HG03064 (cell line): ENCODE results near the gene HOXD9.

ENCODE experiments used
- ATAC-seq: cut with Tn5 transposase; IDR thresholded peaks from one replicate; pipeline ENCODE4 v1.9.1; 2021; ENCODE audit warnings: low read depth; ENCODE audit not compliant: unreplicated experiment

The HOXD9 gene

DNA sequence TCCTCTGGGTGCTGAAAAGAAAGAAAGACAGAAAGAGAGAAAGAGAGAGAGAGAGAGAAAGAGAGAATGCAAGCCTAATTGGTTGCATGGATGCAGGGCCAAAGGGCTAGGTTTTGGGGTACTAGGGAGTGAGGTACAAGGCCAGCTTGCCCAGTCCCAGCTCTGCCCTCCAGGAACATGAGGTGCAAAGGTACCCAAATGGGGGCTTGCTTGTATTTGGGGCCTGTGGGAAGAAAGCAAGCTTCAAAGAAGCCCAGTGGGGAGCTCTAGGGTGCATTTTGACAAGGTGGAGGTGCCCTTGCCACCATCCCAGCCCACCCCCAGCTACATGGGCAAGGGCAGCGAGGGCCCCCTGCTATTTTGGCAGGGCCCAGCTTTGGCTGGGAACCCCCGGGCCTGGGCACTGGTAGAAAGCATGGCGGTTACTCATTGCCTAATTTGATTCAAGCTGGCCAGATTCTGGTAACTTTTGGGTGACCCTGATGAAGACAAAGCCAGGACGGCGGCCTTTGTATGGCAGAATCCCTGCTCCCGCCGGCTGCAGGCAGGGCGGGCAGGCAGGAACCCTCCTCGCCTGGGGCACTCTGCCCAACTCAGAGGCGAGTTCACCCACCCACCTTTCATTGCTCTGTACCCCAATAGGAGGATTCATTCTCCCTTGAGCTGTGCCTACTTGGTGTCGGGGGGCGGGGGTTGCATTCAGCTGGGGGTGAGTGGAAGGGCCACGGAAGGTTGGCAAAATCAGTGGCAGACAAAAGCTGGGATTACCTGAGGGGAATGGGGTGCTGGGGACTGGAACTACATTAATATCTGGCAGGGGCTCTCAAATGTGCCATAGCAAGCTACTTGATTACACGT, 28.3 kb downstream of the HOXD9 start:
- no peak for ATAC-seq

DNA sequence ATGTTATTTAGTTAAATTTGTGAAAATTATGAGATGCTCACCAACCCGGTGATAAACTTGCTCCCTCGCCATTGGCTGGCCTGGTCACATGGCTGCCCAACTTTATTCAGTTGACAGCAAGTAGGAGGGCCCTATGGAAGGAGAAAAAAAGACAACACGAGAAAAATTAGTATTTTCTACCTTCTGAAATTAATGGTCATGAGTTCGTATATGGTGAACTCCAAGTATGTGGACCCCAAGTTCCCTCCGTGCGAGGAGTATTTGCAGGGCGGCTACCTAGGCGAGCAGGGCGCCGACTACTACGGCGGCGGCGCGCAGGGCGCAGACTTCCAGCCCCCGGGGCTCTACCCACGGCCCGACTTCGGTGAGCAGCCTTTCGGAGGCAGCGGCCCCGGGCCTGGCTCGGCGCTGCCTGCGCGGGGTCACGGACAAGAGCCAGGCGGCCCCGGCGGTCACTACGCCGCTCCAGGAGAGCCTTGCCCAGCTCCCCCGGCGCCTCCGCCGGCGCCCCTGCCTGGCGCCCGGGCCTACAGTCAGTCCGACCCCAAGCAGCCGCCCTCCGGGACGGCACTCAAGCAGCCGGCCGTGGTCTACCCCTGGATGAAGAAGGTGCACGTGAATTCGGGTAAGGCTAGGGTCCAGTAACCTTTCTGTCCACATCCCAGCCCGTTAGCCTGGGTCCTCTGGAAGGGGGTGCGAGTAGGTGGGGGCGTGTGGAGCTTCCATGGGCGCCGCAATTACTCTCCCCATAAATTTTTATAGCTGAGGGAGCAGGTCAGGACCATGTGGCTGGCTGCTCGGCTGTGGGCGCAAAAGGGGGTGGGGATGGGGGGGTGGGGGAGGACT, 29.1 kb downstream of the HOXD9 start, which contains the start of gene HOXD4:
Gene HOXD4, plus strand, starts transcription at position 109 of the 846 bp plus-strand sequence. Its CDS starts 84 bp downstream, at position 193.
- ATAC-seq: no peak

DNA sequence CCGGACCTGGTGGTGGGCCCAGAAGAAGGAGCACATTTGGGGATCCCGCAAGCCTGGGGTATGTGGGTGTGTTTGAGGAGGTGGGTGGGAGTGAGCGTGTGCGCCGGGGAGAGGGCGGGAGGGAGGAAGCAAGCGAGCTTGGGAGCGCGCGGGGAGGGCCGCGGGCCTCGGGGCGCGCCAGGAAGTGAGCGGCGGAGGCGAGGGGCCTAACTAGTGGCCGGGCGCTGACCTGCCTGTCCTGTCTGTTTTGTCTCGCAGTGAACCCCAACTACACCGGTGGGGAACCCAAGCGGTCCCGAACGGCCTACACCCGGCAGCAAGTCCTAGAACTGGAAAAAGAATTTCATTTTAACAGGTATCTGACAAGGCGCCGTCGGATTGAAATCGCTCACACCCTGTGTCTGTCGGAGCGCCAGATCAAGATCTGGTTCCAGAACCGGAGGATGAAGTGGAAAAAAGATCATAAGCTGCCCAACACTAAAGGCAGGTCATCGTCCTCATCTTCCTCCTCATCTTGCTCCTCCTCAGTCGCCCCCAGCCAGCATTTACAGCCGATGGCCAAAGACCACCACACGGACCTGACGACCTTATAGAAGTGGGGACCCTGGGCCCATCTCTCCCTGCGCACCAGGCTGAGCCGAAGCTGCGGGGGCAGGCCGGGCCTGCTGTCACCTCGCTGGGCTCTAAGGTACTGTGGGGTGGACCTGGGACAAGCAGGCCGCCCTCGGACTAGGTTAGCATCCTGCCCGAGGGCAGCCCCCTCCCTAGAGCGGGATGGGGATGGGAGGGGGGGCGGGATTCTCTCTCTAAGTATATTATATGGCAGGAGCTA, 30.0 kb downstream of the HOXD9 start:
- ATAC-seq: no peak

DNA sequence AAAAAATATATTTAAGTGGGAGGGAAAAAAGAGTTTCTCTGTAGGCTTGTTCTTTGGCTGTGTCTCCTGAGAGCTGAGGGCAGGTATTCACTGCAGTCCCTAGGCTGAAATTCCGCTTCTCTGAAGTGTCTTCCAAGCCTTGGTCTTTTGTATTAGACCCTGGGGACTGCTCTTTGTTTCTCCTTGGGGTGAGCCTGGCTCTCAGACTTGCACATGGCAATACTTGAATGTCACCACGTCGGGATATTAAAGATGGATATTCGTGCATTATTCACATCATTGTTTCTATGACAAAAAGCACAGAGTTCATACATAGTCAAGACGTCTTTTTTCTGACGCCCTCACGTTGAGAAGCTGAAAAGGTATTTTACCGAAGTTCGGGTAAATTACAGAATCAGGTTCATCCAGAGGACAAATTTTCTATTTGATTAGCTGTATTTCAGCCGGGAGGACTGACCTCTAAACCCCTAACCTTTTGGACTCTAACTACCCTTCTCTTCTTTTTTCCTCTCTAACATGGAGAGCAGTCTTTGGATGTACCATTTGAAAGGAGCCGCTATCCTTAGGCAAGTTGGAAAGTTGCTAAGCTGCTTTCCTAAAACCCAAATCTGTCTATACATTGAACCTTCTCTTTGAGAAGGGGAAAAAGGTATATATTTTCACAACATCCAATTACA, 32.2 kb downstream of the HOXD9 start:
- no peak for ATAC-seq

DNA sequence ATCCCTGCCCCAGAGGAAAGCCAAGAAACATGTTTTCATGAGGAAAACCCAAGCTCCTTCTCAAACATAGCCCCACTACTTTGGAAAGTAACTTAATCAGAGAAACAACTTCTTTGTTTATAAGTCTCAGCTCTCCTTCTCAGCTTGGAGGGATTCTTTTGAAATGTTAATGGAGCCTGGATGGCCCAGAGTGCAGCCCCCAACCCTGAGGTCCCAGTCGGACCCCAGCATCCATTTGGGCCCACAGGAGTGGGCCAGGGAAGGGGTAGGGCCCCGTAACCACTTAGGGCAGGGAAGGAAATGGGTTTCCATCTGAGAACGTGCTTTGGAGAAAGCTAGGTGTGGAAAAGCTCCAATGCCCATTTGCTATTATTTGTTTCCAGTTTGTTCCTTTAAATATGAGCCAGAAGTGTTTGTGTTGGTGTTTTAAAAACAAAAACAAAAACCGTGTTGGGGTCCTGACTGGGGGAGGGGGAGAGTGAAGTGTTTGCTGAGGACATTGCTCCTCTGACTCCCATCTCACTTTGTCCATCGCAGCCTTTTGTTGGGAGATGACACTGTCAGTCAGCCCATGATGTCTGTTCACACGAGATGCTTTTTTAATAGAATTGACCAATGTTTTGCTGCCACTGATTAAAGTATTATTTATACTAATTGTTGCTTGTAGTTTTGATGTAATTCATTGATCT, 33.0 kb downstream of the HOXD9 start:
- ATAC-seq: no peak

DNA sequence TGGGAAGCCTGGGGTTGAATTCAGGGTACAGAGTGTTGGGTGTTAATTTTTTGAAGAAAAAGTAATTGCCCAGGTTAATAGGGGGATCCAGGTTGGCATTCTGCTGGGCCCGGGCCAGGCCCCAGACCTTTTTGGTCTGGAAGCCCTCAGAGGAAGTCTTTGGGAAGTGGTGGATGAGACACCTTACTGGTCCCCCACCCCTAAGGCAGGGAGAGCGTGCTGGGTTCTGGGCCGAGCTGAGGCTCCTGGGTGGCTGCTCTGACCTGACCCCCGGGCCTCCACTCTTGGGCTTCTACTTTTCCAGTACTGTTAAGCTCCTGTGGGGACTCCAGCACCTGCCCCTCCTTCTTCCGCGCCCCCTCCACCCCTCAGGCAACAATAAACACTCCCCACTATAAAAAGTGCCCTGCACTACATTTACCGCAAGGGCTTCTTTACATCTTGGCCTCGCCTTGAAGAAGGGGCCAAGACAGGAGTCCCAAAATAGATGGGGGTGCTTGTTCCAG, 33.8 kb downstream of the HOXD9 start:
- ATAC-seq: no peak

DNA sequence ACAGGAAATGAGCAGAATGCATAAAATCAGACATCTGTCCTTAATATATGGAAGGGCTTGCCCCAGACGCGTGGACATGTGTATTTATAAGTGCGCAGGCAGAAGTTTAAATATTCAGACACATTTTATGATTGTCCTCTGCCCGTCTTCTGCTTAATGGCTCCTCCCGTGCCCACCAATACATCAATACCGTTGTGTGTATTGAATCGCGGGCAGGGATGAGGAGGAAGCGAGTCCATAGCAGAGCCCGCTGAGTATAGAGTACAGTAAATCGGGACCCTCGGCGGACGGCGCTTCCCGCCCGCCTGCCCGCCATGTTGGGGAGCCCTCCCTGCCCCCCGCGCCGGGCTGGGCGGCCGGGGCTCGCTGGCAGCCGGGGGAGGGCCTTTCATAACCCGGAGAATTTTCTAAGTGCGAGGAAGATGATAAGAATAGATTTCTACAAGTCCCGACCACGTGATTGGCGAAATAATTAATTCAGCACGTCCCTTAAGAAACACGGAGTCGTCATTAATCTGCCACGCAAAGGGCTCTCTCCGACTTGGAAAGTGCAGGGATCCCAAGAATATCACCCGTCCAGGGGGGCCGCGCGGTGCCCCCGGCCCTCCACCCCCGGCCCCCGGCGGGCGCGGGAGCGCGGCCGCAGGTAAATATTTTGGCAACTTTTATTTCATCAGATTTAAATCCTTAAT, 34.4 kb downstream of the HOXD9 start, which contains the start of gene HOXD3:
Gene HOXD3, plus strand, starts transcription at position 501 of the 692 bp plus-strand sequence. CDS start 11,808 bp downstream, outside the sequence.
- no peak for ATAC-seq

DNA sequence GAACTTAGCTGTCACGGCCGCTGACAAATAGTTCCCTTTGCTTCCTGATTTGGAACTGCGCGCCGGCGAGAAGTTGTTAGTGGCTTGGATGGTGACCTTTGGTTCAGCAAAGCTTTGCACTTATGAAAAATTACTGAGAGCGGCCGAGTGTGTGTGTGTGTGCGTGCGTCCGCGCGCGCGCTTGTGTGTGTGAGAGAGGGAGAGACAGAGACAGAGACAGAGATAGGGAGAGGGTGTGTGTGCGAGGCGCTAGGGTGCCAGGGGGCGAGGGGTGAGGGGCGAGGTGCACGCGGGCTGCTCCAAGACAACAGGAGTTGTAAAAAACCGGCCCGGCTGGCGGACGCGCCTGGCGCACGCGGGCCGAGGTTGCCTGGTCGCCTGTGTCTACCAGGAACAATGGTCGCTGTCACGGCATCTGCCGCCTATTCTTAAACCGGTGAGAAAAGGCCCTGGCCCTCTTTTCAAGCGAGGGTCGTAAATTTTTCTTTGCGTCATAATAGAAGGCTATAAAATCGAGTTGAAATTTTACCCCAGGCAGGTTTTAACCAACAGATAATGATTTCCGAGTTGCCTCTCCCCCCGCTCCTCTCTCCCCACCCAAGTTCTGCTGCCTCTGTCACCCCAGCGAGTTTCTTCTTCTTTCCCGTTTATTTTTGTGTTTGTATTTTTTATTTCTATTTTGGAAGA, 35.1 kb downstream of the HOXD9 start:
- no peak for ATAC-seq

DNA sequence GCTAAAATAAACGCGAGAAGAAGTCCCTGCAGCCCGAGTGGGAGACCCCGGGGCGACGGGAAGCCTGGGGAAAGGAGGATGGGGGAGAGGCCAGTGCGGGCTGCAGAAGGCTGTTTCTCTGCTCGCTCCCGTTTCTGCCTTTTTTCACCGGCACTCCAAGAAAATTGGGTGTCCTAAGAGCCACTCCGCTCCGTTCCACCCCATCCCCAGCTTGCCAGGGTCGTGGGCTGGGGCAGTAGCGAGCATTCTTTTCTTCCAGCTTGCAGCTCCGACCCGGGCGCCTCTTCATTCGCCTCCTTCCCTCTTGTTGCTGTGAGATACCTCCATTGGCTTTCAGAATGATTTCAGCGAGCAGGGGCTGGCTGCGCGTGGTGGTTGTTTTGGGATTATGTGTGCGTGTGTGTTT, 35.7 kb downstream of the HOXD9 start:
- no peak for ATAC-seq

DNA sequence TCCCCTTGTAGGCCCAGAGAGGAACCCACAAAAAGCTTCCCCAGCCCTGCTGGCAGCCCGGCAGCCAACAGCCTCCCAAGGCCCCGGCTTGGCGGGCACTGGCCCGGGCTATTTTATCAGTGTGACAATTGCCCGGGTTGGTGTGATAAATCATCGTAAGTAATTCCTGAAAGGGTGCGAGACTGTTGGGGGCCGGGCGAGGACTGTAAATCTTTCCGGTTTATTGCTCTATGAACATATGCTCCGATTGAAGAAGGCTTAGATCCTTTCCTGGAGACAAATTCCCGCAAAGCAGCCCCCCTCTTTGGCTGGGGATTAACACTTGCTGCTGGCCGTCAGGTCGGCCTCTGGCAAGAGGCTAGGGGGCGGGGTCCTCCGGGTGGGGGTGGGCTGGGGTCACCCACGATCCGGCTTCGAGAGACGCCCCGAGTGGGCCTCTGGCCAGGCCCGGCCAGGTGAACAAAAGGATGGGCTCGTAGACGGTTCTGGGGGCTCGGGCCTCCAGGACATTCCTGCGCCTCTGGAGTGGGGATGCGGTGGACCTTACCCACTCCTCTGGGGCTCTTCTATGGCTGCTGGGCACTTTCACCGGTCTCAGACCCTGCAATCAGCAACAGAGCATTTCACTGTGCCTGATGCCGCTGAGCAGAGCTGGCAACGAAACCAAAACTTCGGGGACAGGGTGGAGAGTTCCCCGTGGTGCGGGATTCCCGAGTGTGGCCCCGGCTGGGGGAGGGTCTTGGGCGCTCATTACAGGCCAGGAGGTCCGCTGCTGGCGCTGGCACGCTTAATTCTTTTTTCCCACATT, 36.5 kb downstream of the HOXD9 start:
- no peak for ATAC-seq

DNA sequence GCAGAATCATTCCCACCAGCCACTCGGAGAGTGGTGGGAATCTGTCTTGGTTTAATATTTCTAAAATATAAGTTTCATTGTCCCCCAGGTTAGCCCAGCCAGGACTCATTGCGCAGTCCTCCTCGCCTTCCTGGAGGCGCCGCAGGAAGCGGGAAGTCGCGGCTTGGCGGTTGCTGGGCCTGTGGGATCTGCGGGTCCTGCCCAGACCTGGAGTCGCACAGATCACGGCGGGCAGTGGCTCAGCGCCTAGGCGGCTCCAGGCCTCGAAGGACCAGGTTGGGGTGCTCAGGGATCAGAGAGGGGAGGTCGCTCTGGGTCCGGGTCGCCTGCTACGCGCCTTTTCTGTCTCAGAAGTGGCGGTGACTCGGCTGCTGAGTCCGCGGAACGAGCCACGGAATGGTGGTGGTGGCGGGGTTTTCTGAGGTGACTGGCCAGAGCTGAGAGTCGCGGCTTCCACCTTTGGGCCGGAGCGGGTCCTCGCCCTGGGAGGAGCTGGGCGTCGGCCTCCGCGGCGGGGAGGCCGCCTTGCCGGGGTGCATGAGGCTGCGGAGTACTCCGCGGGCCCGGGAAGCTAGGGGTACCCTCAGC, 37.2 kb downstream of the HOXD9 start:
- no peak for ATAC-seq

DNA sequence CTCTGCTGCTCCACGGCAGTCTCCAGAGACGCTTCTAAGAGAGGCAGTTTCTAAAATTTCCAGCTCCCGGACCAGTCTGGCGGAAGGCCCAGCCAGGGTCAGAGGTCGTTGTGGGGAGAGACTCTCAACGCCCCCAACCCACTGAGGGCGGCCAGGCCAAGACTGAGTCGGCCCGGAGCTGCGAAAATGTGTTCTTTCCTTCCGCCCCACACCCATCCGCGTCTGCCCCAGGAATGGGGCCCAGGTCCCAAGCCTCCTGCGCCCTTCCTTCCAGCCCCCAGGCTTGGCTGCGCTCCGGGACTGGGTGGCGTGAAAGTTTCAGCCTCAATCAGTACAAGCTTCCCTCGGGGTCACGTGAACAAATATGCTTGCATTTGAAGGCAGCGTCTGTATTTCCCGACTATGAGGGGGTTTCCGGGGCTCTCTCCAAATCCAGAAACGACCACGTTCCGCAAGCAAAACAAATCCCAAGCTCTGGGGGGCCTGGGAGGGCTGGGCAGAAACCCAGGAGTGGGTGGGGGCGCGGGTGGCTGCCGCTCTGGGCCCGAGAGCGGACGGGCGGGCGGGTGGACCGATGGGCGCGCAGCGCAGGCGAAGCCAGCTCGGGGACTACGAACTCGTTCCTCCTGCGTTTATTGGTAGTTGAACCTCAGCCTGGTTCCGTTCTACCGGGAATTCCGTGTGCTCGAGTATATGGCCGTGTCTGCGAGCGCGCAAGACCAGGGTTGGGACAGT, 37.9 kb downstream of the HOXD9 start:
- no peak for ATAC-seq

DNA sequence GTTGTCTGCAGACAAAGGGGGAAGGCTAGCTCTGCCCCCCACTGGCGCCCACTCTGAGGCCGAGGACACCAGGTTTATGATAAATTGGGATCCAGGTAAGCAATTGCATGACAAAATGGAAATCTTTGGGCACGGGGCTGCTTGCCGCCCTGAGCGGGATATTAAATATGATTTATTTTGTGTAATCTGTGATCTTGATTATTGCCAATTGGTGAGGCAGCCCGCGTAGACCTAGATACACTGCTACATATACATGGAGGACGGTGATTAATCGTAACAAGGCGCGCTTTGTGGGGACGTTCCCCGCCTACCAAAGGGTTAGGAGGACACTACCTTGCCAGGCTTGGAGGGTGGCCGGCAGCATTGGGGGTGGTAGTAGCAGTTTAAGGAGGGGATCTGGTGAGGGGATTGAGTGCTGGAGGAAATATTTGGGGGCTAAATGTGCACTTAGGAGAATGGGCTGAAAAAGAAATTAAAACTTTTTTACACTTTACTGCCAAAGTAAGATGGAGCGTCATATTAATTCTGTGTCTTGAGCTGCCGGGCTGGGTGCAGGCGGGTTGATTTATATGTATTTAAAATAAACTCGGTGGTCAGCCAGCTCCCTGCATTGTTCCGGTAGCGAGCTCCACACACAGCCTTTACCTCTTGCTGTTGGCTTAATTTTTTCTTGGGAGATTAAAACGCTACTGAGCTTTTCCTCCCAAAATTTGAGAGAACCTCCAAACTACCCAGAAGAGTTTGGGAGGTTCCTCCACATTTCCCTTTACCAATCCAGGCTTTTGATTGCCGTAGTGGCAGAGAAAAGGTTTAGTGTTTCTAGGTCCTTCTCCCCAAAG, 38.7 kb downstream of the HOXD9 start:
- no peak for ATAC-seq

DNA sequence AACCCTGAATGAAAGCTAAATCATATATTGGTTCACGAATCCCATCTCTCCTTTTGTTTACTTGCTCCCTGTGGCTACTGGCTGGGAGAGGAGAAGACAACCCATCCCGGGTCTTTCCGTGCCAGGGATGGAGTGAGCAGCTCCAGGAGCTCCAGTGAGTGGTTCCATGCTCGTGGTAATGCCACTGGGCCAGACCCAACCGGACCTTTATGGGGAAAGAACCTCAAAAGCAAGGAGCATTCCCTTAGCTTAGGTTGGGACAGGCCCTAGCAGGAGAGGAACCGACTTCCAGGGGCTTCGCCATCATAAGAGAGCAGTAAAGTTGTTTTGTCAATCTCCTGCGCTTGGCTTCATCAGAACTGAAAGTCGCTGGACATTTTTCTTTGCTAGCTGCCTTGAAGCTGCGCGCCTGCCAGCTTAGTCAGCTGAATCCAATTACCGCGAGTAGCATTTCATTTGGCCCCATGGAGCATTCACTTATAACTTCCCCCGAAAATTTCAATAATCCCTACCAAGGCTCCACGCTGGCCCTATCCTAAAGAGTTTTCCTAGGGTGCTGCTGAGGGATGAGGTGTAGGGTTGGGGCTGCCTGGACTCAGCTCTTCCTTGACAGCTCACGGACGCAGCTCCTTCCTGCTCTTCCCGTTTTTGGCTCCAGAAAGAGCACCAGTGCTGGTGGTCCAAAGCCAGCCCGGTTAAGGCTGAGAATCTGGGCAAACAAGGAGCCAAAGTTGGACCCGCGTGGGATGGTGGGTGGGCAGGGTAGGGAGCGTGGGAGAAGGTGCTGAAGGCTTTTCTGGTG, 39.5 kb downstream of the HOXD9 start:
- ATAC-seq: no peak
